Activated CD4-positive, alpha-beta T cell treated with anti-CD3 and anti-CD28 coated beads for 24 hours (primary cell): ENCODE measurements around the gene KCND1.

Source experiments
- DNase-seq, 2 donors: peaks; one replicate each; pipeline ENCODE4 v3.0.0-alpha.2; 2020; ENCODE audit warnings: low read depth in 2 of 2

The KCND1 gene

GRCh38 chrX:48913605-48914366, 57.9 kb downstream of the KCND1 start:
- no peak for DNase-seq

- DNase-seq = peak; percentile 71 to 80
These were observed 60.0 kb downstream of the KCND1 start, which contains the start of gene SLC35A2 for GRCh38 chrX:48911412-48912182. Gene SLC35A2 (minus strand): TSS chrX:48911646. CDS start chrX:48911636, 10 bp downstream.
